ENCODE results near the gene PPM1D.
A peak's percentile ranks its signal among the peaks of the same experiment; 100 is the strongest.

PPM1D gene

GRCh38 chr17:60676758-60677307, 76.8 kb downstream of the PPM1D start:
- no peak for DNase-seq

GRCh38 chr17:60677308-60678117, 77.5 kb downstream of the PPM1D start, which contains the start of gene BCAS3:
Gene BCAS3 (plus strand): TSS chr17:60677851.
- DNase-seq = peak; percentile 94

GRCh38 chr17:60678118-60678444, 78.1 kb downstream of the PPM1D start:
- DNase-seq = no peak

- DNase-seq = no peak
These were observed 79.3 kb downstream of the PPM1D start for GRCh38 chr17:60679287-60679686.

GRCh38 chr17:60680754-60681153, 80.8 kb downstream of the PPM1D start:
- DNase-seq = no peak

GRCh38 chr17:60685437-60685836, 85.4 kb downstream of the PPM1D start:
- DNase-seq = no peak

GRCh38 chr17:60695960-60696359, 96.0 kb downstream of the PPM1D start:
- DNase-seq = no peak

GRCh38 chr17:60699090-60699489, 99.1 kb downstream of the PPM1D start:
- DNase-seq = no peak

- no peak for DNase-seq
These were observed 104.2 kb downstream of the PPM1D start for GRCh38 chr17:60704170-60704569.

GRCh38 chr17:60712675-60713074, 112.7 kb downstream of the PPM1D start:
- DNase-seq = no peak

GRCh38 chr17:60713608-60714007, 113.6 kb downstream of the PPM1D start:
- DNase-seq = no peak
